Mesendoderm (in vitro differentiated cells): ENCODE results near the gene RMRP.
A peak's percentile ranks its signal among the peaks of the same experiment; 100 is the strongest.

Experiments
- DNase-seq: peaks from one replicate; pipeline ENCODE4 v3.0.0; 2013
- H2AK5ac ChIP-seq: 2 replicates; pipeline ENCODE4 v1.6.1; 2013; ENCODE audit warnings: low read length, inconsistent platforms
- H2BK120ac ChIP-seq: 2 replicates; pipeline ENCODE4 v1.6.1; 2013; ENCODE audit warnings: low read depth, mild to moderate bottlenecking, low read length, moderate library complexity, mixed read lengths
- H2BK15ac ChIP-seq: replicated peaks from 2 replicates; pipeline ENCODE4 v1.6.1; 2013; ENCODE audit warnings: low read depth, mild to moderate bottlenecking, moderate library complexity
- H2BK5ac ChIP-seq: 2 replicates; pipeline ENCODE4 v1.6.1; 2013; ENCODE audit warnings: low read length, inconsistent platforms
- H3K18ac ChIP-seq: 2 replicates; pipeline ENCODE4 v1.6.1; 2013; ENCODE audit warnings: mild to moderate bottlenecking, low read length, mixed read lengths
- H3K23ac ChIP-seq: one replicate; pipeline ENCODE4 v1.6.1; 2013; ENCODE audit warnings: low read length
- H3K27ac ChIP-seq: 2 replicates; pipeline ENCODE4 v1.5.1; 2013; ENCODE audit warnings: low read depth, mild to moderate bottlenecking, inconsistent platforms, low read length, moderate library complexity
- H3K27me3 ChIP-seq: 2 replicates; pipeline ENCODE4 v1.6.1; 2013; ENCODE audit warnings: low read length, control low read depth, mild to moderate bottlenecking, inconsistent platforms; ENCODE audit not compliant: insufficient read depth, poor library complexity
- H3K36me3 ChIP-seq: 2 replicates; pipeline ENCODE4 v1.6.1; 2013; ENCODE audit warnings: low read length, inconsistent platforms; ENCODE audit not compliant: control insufficient read depth, insufficient read depth
- H3K4ac ChIP-seq: one replicate; pipeline ENCODE4 v1.6.1; 2013; ENCODE audit warnings: low read depth, mild to moderate bottlenecking, low read length, moderate library complexity
- H3K4me1 ChIP-seq: 2 replicates; pipeline ENCODE4 v1.6.1; 2013; ENCODE audit warnings: low read depth, low read length, inconsistent platforms; ENCODE audit not compliant: control insufficient read depth
- H3K4me2 ChIP-seq: 2 replicates; pipeline ENCODE4 v1.6.1; 2013; ENCODE audit warnings: low read length
- H3K4me3 ChIP-seq: 2 replicates; pipeline ENCODE4 v1.5.1; 2013; ENCODE audit warnings: mild to moderate bottlenecking, low read length
- H3K56ac ChIP-seq: one replicate; pipeline ENCODE4 v1.6.1; 2013; ENCODE audit warnings: low read length
- H3K79me1 ChIP-seq: 2 replicates; pipeline ENCODE4 v1.6.1; 2013; ENCODE audit warnings: low read length, inconsistent platforms
- H3K79me2 ChIP-seq: 2 replicates; pipeline ENCODE4 v1.6.1; 2013; ENCODE audit warnings: mild to moderate bottlenecking, low read length; ENCODE audit not compliant: control insufficient read depth, insufficient read depth
- H3K9ac ChIP-seq: 2 replicates; pipeline ENCODE4 v1.6.1; 2013; ENCODE audit warnings: low read length, inconsistent platforms
- H4K5ac ChIP-seq: one replicate; pipeline ENCODE4 v1.6.1; 2013; ENCODE audit warnings: low read length
- H4K8ac ChIP-seq: one replicate; pipeline ENCODE4 v1.6.1; 2013; ENCODE audit warnings: low read depth, mild to moderate bottlenecking, control low read depth, low read length, moderate library complexity
- WGBS: extraction: QIAGEN DNeasy Blood & Tissue Kit; methylation state at CpG from one replicate; pipeline ENCODE4 v1.1.7; 2013; ENCODE audit warnings: low lambda C conversion rate, missing lambda C conversion rate; ENCODE audit not compliant: insufficient coverage; ENCODE audit errors: extremely low coverage; 5-methylcytosine and 5-hydroxymethylcytosine counted together

The RMRP gene

DNA sequence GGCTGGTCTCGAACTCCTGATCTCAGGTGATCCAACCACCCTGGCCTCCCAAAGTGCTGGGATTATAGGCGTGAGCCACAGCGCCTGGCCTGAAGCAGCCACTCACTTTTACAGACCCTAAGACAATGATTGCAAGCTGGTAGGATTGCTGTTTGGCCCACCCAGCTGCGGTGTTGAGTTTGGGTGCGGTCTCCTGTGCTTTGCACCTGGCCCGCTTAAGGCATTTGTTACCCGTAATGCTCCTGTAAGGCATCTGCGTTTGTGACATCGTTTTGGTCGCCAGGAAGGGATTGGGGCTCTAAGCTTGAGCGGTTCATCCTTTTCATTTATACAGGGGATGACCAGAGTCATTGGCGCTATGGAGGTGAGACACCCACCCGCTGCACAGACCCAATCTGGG is 17.4 kb upstream of the RMRP start:
- peak; percentile 59 for DNase-seq

DNA sequence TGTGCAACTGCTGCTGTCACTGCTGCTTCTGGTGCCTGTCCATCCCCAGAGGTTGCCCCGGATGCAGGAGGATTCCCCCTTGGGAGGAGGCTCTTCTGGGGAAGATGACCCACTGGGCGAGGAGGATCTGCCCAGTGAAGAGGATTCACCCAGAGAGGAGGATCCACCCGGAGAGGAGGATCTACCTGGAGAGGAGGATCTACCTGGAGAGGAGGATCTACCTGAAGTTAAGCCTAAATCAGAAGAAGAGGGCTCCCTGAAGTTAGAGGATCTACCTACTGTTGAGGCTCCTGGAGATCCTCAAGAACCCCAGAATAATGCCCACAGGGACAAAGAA is 16.2 kb upstream of the RMRP start:
- Histone ChIP-seq H3K79me1 (no peaks in the 10 kb centered on the region), H2AK5ac (no peak overlapping the region), H3K9ac (no peak overlapping the region), H2BK15ac (no peak overlapping the region), H3K27me3 (no peaks in the 10 kb centered on the region), H3K56ac (no peak overlapping the region), H2BK120ac (no peak overlapping the region), H3K4me3 (no peak overlapping the region), H3K4ac (no peak overlapping the region), H4K5ac (no peak overlapping the region), H3K4me2 (no peak overlapping the region), H3K36me3 (no peaks in the 10 kb centered on the region), H3K23ac (no peak overlapping the region), H2BK5ac (no peak overlapping the region), H3K79me2 (no peaks in the 10 kb centered on the region), H3K4me1 (peaks cover 4% of the 10 kb centered on the region), H4K8ac (no peak overlapping the region), H3K27ac (no peak overlapping the region), H3K18ac (no peak overlapping the region)
- no peak for DNase-seq
- no CpG with 5 or more reads among the region's 3 CpGs for WGBS

More for the DNA sequence above, 17.4 kb upstream of the RMRP start:
- Histone ChIP-seq H3K23ac (no peak overlapping the region), H3K27me3 (no peaks in the 10 kb centered on the region), H4K8ac (no peak overlapping the region), H2BK120ac (no peak overlapping the region), H3K36me3 (no peaks in the 10 kb centered on the region), H3K9ac (peak overlapping the region; percentile 77), H2AK5ac (no peak overlapping the region), H3K79me1 (no peaks in the 10 kb centered on the region), H3K27ac (no peak overlapping the region), H3K79me2 (no peaks in the 10 kb centered on the region), H3K4me3 (peak overlapping the region; percentile 24), H3K18ac (peak overlapping the region; percentile 25), H2BK15ac (no peak overlapping the region), H3K4me2 (peak overlapping the region; percentile 75), H4K5ac (peak overlapping the region; percentile 95), H3K4ac (peak overlapping the region; percentile 24), H2BK5ac (no peak overlapping the region), H3K56ac (peak overlapping the region; percentile 94), H3K4me1 (peaks cover 4% of the 10 kb centered on the region)
- no CpG with 5 or more reads among the region's 13 CpGs for WGBS

DNA sequence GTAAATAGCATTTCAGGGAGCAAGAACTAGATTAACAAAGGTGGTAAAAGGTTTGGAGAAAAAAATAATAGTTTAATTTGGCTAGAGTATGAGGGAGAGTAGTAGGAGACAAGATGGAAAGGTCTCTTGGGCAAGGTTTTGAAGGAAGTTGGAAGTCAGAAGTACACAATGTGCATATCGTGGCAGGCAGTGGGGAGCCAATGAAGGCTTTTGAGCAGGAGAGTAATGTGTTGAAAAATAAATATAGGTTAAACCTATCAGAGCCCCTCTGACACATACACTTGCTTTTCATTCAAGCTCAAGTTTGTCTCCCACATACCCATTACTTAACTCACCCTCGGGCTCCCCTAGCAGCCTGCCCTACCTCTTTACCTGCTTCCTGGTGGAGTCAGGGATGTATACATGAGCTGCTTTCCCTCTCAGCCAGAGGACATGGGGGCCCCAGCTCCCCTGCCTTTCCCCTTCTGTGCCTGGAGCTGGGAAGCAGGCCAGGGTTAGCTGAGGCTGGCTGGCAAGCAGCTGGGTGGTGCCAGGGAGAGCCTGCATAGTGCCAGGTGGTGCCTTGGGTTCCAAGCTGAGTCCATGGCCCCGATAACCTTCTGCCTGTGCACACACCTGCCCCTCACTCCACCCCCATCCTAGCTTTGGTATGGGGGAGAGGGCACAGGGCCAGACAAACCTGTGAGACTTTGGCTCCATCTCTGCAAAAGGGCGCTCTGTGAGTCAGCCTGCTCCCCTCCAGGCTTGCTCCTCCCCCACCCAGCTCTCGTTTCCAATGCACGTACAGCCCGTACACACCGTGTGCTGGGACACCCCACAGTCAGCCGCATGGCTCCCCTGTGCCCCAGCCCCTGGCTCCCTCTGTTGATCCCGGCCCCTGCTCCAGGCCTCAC is 15.6 kb upstream of the RMRP start, which contains the start of gene CA9:
Gene CA9 (plus strand): TSS at position 797 of the 893 bp plus-strand sequence. CDS start 32 bp downstream, at position 829.
- no peaks in the 10 kb centered on the region for H3K27me3 ChIP-seq
- no peak for DNase-seq
- H3K79me2 ChIP-seq, result no peaks in the 10 kb centered on the region
- no peak within 1 kb of the TSS for H2BK5ac ChIP-seq
- WGBS, result no CpG with 5 or more reads among the region's 10 CpGs
- no peak within 1 kb of the TSS for H3K27ac ChIP-seq
- no peak within 1 kb of the TSS for H3K4ac ChIP-seq
- H3K9ac ChIP-seq, result no peak within 1 kb of the TSS
- H3K18ac ChIP-seq, result no peak within 1 kb of the TSS
- peaks cover 4% of the 10 kb centered on the region for H3K4me1 ChIP-seq
- H3K56ac ChIP-seq, result no peak within 1 kb of the TSS
- H4K5ac ChIP-seq, result no peak within 1 kb of the TSS
- H3K36me3 ChIP-seq, result no peaks in the 10 kb centered on the region
- no peak within 1 kb of the TSS for H3K4me2 ChIP-seq
- H3K23ac ChIP-seq, result no peak within 1 kb of the TSS
- H2BK120ac ChIP-seq, result no peak within 1 kb of the TSS
- H4K8ac ChIP-seq, result no peak within 1 kb of the TSS
- H3K4me3 ChIP-seq, result no peak within 1 kb of the TSS
- H2AK5ac ChIP-seq, result no peak within 1 kb of the TSS
- no peak within 1 kb of the TSS for H2BK15ac ChIP-seq
- H3K79me1 ChIP-seq, result no peaks in the 10 kb centered on the region

DNA sequence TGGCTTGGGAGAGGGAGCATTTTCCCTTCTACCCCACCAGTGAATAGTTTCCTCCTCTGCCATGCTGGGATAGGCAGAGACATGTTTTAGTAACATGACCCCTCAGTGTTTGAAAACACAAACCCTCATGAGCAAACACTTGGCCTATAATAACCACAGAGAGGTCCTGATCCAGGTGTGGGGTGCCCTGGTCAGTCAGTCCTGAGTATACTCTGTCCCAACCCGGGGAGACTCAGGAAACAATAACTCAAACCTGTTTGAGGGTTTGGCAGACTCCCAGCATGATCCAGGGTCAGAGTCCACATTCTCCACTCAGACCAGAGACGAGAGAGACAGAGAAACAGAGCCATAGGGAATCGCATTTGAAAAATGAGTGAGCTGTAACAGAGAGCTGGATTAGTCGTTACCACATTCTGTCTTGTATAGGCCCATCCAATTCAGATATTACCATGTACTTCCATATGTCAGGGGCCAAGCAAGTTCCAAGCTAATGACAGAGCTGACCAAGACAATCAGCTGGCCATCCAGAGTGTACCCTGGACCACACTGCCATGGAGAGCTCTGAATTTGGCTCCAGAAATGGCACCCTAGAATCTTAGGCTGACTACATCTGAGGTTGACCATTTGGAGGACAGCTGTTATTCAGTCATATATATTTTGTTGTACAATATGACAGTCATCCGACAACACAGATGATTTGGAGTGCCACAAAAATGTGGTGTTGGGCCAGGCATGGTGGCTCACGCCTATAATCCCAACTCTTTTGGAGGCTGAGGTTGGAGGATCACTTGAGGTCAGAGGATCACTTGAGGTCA is 11.7 kb upstream of the RMRP start:
- no peak for DNase-seq
- Histone ChIP-seq H2BK5ac (no peak overlapping the region), H3K4me1 (no peaks in the 10 kb centered on the region), H2BK15ac (no peak overlapping the region), H4K8ac (no peak overlapping the region), H3K79me2 (no peaks in the 10 kb centered on the region), H3K23ac (no peak overlapping the region), H4K5ac (no peak overlapping the region), H3K79me1 (no peaks in the 10 kb centered on the region), H3K36me3 (no peaks in the 10 kb centered on the region), H3K56ac (no peak overlapping the region), H3K9ac (no peak overlapping the region), H3K27me3 (no peaks in the 10 kb centered on the region), H2BK120ac (no peak overlapping the region), H3K27ac (no peak overlapping the region), H3K18ac (no peak overlapping the region), H2AK5ac (no peak overlapping the region), H3K4me3 (no peak overlapping the region), H3K4ac (no peak overlapping the region), H3K4me2 (no peak overlapping the region)
- no CpG with 5 or more reads among the region's 6 CpGs for WGBS

DNA sequence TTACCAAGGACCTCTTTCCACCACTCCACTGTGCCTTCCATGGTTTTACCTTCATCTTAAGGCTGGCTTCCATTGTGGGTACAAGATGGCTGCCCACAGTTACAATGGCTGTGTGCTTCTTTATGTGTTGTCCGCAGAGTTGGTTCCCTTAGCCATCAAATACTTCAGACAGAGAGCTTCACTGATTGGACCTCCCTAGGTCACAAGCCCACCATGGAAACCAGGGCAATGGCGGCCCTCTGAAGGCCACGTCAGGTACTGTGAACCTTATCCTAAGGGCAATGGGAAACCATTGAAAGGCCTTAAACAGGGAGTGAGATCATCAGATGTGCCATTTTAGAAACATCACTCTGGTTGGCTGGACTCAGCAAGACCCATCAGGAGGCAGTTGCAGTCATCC is 10.1 kb upstream of the RMRP start:
- Histone ChIP-seq H3K9ac (no peak overlapping the region), H2AK5ac (no peak overlapping the region), H3K79me1 (peaks cover 9% of the 10 kb centered on the region), H2BK120ac (no peak overlapping the region), H3K79me2 (no peaks in the 10 kb centered on the region), H3K4ac (no peak overlapping the region), H3K4me3 (no peak overlapping the region), H3K56ac (no peak overlapping the region), H2BK15ac (no peak overlapping the region), H3K36me3 (peaks cover 1% of the 10 kb centered on the region), H4K8ac (no peak overlapping the region), H2BK5ac (no peak overlapping the region), H3K27me3 (no peaks in the 10 kb centered on the region), H3K18ac (no peak overlapping the region), H3K4me1 (peaks cover 5% of the 10 kb centered on the region), H4K5ac (no peak overlapping the region), H3K23ac (no peak overlapping the region), H3K27ac (no peak overlapping the region), H3K4me2 (no peak overlapping the region)
- DNase-seq, result peak; percentile 50
- WGBS, result no CpG with 5 or more reads among the region's 3 CpGs
